Limb (tissue), 2 donors: Measurements from ENCODE around the gene BBX.

Experiments used
- DNase-seq, 2 donors: peaks; one replicate each; pipeline ENCODE4 v3.0.0-alpha.2; 2016; ENCODE audit errors: extremely low spot score in 2 of 2

BBX gene

DNA sequence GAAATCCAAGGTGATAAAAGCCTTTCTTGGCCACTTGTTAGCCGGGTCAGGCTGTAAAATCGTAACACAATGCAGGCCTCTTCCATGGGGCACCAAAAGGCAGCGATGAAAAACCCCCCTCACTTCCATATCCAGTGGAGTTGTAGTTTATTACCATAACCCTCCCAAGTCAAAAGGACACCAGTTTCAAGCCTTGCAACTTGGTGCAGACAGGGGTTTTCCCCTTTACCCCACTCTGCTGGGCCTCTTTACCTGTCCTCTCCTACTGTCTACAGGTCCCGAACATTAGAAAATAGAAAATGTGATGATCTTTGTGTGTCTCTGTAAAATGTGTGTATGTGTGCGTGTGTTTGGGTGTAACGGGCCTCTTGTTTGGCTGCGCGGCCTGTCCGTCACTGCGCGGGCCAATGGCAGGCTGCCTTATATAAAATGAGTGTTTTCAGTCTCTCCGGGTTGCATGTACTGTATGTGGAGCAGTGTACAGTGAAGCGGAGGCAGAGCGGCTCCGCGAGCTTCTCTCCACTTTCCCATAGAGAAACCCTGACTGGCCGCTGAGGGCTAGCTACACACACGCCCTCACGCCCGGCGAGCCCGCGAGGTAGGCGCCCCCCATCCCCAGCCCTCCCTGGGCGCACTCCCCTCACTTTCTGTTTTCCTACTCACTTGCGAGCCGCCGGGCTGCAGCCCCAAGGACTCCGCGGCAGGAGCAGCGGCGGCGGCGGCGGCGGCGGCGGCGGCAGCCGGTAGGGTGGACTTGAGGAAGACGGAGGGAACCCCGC, at the start of gene BBX:
Gene BBX, plus strand, starts transcription at position 453 of the 779 bp plus-strand sequence. CDS start 187,499 bp downstream, outside the sequence.
- peak; percentile 93 to 98 for DNase-seq

DNA sequence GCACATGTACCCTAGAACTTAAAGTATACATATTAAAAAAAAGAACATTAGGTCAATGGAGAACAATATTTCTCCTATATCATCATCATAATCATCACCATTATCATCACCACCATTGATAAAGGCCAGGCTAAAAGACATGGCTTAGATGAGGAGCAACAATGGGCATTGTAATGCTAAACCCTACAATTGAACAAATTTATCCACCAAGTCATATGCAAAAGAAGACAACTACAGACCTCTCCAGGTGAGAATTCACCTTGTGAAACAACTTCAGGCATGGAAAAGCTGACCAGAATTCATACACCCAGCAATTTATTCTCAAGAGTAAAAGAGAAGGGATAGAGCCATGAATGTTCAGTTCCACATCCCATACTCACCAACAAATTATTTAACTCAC, 46.3 kb upstream of the BBX start:
- no peak for DNase-seq

GRCh38 chr3:107487490-107487889, 35.3 kb upstream of the BBX start:
- DNase-seq, result no peak

- DNase-seq, result no peak
Measured at GRCh38 chr3:107488942-107489341, 33.8 kb upstream of the BBX start.

DNA sequence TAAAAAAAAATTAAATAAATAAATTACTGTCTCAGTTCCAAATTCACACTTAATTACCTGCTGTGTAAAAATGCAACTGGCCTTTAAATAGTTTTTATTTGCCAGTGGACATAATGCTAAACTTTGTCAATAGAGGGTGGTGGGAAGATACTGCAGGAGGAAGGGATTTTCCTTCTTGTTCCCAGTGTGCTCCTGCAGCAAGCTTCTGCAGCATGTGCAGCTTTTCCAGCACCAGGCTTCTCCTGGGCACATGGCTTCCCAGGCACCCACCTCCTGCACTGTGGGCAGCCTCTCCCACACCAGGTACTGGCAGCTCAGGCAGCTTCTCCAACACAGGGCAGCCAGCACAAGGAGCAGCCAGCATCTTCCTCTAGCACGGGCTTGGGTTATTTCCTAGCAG, 29.6 kb upstream of the BBX start:
- DNase-seq, result no peak

DNA sequence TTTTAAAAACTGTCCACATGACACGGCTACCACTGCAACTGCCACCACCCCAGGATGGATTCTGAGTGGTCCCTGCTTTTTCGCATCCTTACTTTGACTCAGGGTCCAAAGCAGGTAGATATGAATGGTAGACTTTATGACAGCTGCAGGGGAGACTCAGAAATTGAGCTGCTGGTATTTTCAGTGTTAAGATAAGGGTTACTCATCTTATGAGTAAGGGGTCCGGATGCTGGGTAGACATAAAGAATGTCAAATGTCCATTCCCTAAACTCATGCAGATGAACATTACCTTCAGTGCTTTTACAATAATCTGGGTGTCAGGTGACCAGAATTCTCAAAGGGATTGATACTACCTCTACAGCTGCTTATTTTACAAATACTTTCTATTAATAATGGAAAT, 25.9 kb upstream of the BBX start:
- no peak for DNase-seq

- no peak for DNase-seq
Measured at GRCh38 chr3:107498646-107499045, 24.1 kb upstream of the BBX start.

DNA sequence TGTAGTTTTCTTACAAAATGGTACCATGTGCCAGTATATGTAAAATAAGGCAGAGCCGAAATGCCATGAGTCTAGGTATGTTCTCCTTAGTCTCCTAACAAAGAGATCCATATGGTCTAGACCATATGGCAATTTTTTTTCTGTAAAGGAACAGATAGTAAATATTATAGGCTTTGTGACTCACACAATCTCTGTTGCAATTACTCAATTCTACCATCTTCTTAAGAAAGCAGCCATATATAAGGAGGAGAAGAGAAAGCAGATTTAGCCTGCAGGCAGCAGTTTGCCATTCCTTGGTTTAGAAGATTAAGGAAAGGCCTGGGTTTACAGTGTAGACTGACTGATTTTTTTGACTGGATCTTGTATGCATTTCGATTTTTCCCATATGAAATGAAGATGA, 16.3 kb upstream of the BBX start:
- DNase-seq, result no peak

- no peak for DNase-seq
Measured at GRCh38 chr3:107508331-107508730, 14.4 kb upstream of the BBX start.

DNA sequence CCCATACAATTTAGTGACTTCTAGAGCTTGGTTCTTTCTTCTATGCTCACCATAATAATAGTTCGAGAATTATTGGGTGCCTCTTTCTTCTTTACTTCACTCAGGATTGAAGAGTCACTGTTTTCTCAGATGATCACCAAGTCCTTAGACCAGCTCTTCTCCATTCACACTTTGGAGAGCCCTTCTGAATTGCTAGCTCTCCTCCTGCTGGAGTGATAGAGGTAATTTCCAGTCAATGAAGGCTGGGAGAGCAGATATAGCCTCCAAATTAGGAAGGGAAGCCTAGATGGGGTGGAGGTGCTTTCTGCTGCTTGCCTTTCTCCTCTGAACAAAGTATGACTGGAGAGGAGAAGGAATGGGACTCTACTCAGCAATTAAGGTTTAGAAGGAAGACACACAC, 10.7 kb upstream of the BBX start:
- no peak for DNase-seq

GRCh38 chr3:107514453-107514852, 8.3 kb upstream of the BBX start:
- DNase-seq, result no peak

- no peak for DNase-seq
Measured at GRCh38 chr3:107516475-107516874, 6.3 kb upstream of the BBX start.

DNA sequence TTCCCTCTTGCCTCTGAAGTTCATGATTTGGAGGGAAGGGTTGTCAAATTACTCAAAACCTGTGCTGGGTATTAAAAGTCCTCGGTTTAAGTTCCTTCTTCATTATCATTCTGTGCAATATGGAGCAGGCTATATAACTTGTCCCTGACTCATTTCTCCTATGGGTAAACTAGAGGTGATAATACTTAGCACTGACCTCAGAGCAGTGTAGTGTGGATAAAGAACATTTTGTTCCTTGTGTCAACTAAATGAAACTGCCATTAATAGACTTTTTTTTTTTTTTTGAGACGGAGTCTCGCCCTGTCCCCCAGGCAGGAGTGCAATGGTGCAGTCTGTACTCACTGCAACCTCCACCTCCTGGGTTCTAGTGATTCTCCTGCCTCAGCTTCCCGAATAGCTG, 2.2 kb upstream of the BBX start:
- DNase-seq, result no peak

- no peak for DNase-seq
Measured at GRCh38 chr3:107521469-107522059, 1.2 kb upstream of the BBX start.

DNA sequence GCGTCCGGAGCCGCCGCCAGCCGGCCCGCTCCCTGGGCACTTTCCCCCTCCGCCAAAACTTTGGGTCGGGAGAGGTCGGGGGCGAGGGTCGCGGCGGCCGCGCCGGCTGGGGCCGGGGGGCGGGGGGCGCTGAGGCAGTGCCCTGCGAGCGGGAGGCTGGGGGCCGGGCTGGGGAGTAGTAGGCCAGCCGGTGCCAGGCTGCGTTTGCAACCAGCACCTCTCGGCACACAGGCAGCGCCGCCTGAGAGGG, 452 bp downstream of the BBX start:
- peak in 1 of 2 donors; percentile 27 for DNase-seq

DNA sequence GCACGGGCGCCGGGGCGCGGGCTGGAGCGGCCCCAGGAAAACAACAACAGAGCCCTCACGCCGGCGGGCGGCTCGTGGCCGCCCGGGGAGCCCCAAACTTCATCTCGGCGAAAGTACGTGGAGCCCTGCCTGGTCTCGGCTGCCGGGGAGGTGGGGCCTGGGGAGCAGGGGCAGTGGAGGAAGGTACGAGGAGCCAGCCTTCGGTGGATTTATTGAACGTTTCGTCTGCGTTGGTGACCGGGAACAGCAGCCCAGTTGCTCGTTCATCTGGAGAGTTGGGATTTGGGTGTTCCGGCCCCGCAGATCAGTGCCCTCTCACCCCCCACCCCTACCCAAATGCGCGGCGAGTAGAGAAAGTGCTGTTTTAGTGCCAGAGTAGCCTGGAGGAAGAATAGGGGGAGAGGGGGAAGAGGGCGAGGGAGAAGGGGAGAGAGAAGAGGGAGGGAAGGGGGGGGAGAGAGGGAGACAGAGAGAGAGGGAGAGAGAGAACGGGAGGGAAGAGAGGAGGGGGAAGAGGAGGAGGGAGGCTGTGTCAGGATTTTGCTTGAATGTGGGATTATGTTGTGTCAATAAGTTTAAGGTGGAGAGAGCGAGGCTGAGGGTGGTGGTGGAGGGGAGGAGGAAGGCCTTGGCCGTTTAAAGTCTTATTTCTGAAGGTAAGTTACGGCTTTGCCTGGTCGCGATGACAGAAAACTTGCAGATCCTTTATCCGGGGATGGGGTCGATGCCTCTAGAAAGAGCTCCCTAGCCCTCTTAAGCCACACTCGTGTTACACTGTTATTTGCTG, 970 bp downstream of the BBX start:
- DNase-seq, result peak; percentile 61 to 84

- peak in 1 of 2 donors; percentile 6 for DNase-seq
Measured at GRCh38 chr3:107524326-107524840, 1.6 kb downstream of the BBX start.

GRCh38 chr3:107524841-107525643, 2.3 kb downstream of the BBX start:
- peak; percentile 27 to 76 for DNase-seq

GRCh38 chr3:107525644-107526305, 3.0 kb downstream of the BBX start:
- peak in 1 of 2 donors; percentile 62 for DNase-seq

DNA sequence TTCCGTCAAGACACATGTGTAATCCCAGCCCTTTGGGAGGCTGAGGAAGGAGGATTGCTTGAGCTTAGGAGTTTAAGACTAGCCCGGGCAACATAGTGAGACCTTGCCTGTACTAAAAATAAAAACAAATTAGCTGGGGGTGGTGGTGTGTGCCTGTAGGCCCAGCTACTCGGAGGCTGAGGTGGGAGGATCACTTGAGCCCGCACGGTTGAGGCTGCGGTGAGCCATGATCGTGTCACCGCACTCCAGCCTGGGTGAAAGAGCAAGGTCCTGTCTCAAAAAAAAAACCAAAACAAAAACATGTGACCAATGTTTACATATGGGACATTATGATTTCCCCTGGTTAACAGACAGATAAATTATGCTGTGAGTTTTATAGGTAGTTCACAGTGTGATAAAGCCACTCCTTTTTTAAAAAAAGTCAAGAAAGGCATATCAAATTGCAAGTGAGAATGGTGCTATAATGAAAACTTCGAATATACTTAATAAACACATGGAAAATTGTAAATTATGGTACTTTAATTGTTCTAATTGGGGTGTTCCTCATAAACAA, 9.2 kb downstream of the BBX start:
- no peak for DNase-seq

DNA sequence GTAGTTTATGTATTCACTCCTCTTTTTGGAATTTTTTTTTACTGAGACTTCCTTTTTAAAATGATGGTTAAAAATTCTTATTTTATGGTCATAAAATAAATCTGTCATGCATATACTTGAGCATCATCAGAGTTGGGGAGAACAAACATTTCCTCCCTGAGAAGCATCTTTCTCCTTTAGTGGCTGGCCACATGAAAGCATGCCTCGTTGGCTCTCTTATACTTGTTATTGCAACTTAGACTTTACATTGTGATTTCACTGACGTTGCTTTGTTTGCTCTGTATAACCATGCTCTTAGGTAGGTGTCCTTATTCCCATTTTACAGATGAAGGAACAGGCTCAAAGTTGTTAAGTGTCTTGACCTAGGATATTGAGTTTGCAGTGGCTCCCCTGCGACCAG, 18.1 kb downstream of the BBX start:
- DNase-seq, result no peak
